VCaP (cell line): Measurements from ENCODE around the gene FMN2.

Source experiments
- H3K27ac ChIP-seq: fragments of 450-650 bp; 2 replicates; pipeline ENCODE4 v1.5.1; 2017
- CTCF ChIP-seq: fragments of 450-650 bp; conservative IDR thresholded peaks from 2 replicates; pipeline ENCODE4 v1.5.1; 2017; ENCODE audit warnings: mild to moderate bottlenecking, moderate library complexity

FMN2 gene

GRCh38 chr1:240491156-240491555 lies 399.5 kb downstream of the FMN2 start:
- no peak overlapping the region for H3K27ac ChIP-seq
- TF ChIP-seq CTCF = no peak

DNA sequence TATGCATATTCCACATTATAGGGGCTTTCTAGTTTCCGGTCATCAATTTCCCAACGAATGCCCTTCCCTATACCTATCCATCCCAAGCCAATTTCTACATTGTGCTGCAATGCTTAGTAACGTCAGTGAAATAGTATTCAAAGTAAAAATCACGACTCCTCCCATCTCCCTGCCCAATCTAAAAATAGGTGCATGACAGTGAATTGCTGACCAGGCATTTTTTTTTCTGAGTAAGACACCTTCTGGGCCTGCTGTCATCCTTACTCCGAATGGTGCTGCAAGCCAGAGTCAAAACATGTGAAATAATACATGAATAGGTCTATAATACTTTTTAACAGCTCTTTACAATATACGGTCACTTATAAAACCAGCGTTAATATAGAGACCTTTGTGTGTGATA lies 400.1 kb downstream of the FMN2 start:
- TF ChIP-seq CTCF = no peak
- H3K27ac ChIP-seq = no peak overlapping the region

GRCh38 chr1:240492832-240493440 lies 401.3 kb downstream of the FMN2 start:
- no peak for TF ChIP-seq CTCF
- H3K27ac ChIP-seq = no peak overlapping the region

DNA sequence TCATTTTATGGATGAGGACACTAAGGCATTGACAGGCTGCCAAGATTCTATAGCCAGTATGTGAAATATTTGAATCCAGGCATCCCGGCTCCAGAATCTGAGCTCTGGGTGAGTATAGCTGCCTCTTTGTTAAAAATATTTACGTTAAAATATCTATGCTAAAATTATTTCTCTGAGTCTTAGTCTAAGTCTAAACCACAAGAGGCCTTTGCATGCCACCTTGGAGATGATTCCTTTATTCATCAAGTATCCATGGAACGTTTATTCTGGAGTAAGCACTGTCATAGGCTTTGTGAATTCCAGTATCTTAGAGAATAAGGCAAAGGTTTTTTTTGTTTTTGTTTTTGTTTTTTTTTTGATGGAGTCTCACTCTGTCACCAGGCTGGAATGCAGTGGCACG lies 403.9 kb downstream of the FMN2 start:
- TF ChIP-seq CTCF = no peak
- H3K27ac ChIP-seq = no peak overlapping the region

DNA sequence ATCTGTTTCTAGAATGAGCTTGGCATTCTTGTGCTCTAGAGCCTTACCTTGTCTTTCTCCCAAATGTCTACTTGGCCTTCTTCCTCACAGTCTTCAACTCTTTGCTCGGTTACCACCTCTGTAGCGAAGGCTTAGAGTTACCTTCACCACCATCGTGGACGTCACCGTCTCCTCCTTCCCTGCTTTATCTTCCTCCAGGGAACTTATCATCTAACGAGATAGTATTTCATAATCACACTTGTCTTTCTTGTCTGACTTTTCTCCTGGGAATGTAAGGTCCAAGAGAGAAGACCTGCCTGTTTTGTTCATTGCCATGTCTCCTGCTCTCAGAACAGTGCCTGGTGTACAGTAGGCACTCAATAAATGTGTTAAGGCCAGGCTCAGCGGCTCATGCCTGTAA lies 404.7 kb downstream of the FMN2 start:
- H3K27ac ChIP-seq = no peak overlapping the region
- TF ChIP-seq CTCF = no peak

GRCh38 chr1:240496941-240497340 lies 405.3 kb downstream of the FMN2 start:
- no peak for TF ChIP-seq CTCF
- H3K27ac ChIP-seq = no peak overlapping the region

- no peak overlapping the region for H3K27ac ChIP-seq
- no peak for TF ChIP-seq CTCF
Measured at GRCh38 chr1:240497908-240498307, 406.2 kb downstream of the FMN2 start.
